HEK293 (cell line): Measurements from ENCODE around the gene KCTD2.

Experiments
- CTCF ChIA-PET: fragments of 350-600 bp; formaldehyde crosslinking; extraction: SDS; loops from one replicate; lab custom pipeline; 2021; ENCODE audit warnings: antibody characterized with exemption; lab: Yijun Ruan, JAX
- POLR2A ChIA-PET: fragments of 300-600 bp; formaldehyde crosslinking; extraction: SDS; loops from one replicate; lab custom pipeline; 2020; ENCODE audit warnings: antibody characterized with exemption, inconsistent platforms; lab: Yijun Ruan, JAX
- H3K27ac ChIP-seq: fragments of 200-500 bp; sonication (Bioruptor generic); 2 replicates; pipeline ENCODE4 v1.5.1; 2014; ENCODE audit warnings: low read depth, low read length, control low read depth, inconsistent platforms; ENCODE audit errors: extremely low read depth
- H3K36me3 ChIP-seq, 2 experiments: fragments of 200-500 bp in 1 of 2; sonication (Bioruptor generic) in 1 of 2; 1 replicate in 1 of 2; 2 replicates in 1 of 2; pipeline ENCODE4 v1.5.1; 2014 to 2017; ENCODE audit warnings: inconsistent platforms in 2 of 2, low read length in 2 of 2; ENCODE audit not compliant: control insufficient read depth in 2 of 2, insufficient read depth in 1 of 2
- H3K4me1 ChIP-seq: fragments of 200-500 bp; sonication (Bioruptor generic); 2 replicates; pipeline ENCODE4 v1.5.1; 2014; ENCODE audit warnings: mild to moderate bottlenecking, low read length, inconsistent platforms; ENCODE audit not compliant: control insufficient read depth, insufficient read depth
- H3K4me3 ChIP-seq: 2 replicates; pipeline ENCODE4 v1.5.1; 2011; ENCODE audit warnings: low read depth, mild to moderate bottlenecking, control low read depth, low read length, moderate library complexity
- H3K9me3 ChIP-seq: fragments of 200-500 bp; sonication (Bioruptor generic); 2 replicates; pipeline ENCODE4 v1.5.1; 2014; ENCODE audit warnings: low read depth, low read length, inconsistent platforms; ENCODE audit not compliant: control insufficient read depth, insufficient read depth
- EGR2 ChIP-seq: fragments of 450-650 bp; formaldehyde crosslinking; IDR thresholded peaks from 2 replicates; pipeline ENCODE4 v1.5.1; 2016; ENCODE audit warnings: low read depth, missing biosample characterization, missing genetic modification characterization
- GFI1B ChIP-seq: fragments of 450-650 bp; formaldehyde crosslinking; IDR thresholded peaks from 2 replicates; pipeline ENCODE4 v1.5.1; 2016; ENCODE audit warnings: missing biosample characterization, missing genetic modification characterization
- KLF9 ChIP-seq: fragments of 450-650 bp; formaldehyde crosslinking; IDR thresholded peaks from 2 replicates; pipeline ENCODE4 v1.5.1; 2016; ENCODE audit warnings: missing biosample characterization, missing genetic modification characterization, low read depth
- SCRT1 ChIP-seq: fragments of 450-650 bp; formaldehyde crosslinking; IDR thresholded peaks from 2 replicates; pipeline ENCODE4 v1.5.1; 2016; ENCODE audit warnings: missing biosample characterization, missing genetic modification characterization, borderline replicate concordance
- ZBTB17 ChIP-seq: fragments of 450-650 bp; formaldehyde crosslinking; IDR thresholded peaks from 2 replicates; pipeline ENCODE4 v1.5.1; 2016; ENCODE audit warnings: missing biosample characterization, missing genetic modification characterization
- ZBTB8A ChIP-seq: fragments of 450-650 bp; formaldehyde crosslinking; IDR thresholded peaks from 2 replicates; pipeline ENCODE4 v1.5.1; 2016; ENCODE audit warnings: missing biosample characterization, missing genetic modification characterization
- ZNF214 ChIP-seq: fragments of 450-650 bp; formaldehyde crosslinking; IDR thresholded peaks from 2 replicates; pipeline ENCODE4 v1.5.1; 2017; ENCODE audit warnings: missing biosample characterization, mild to moderate bottlenecking, missing genetic modification characterization, borderline replicate concordance
- ZNF341 ChIP-seq: fragments of 450-650 bp; formaldehyde crosslinking; IDR thresholded peaks from 2 replicates; pipeline ENCODE4; 2016; ENCODE audit warnings: low read depth, missing biosample characterization, missing genetic modification characterization
- ZNF529 ChIP-seq: fragments of 450-650 bp; formaldehyde crosslinking; IDR thresholded peaks from 2 replicates; pipeline ENCODE4 v1.5.1; 2017; ENCODE audit warnings: missing genetic modification characterization, missing biosample characterization; ENCODE audit not compliant: insufficient replicate concordance
- ZNF600 ChIP-seq: fragments of 450-650 bp; formaldehyde crosslinking; IDR thresholded peaks from 2 replicates; pipeline ENCODE4 v1.5.1; 2016; ENCODE audit warnings: missing biosample characterization, missing genetic modification characterization
- ZNF623 ChIP-seq: fragments of 450-650 bp; formaldehyde crosslinking; IDR thresholded peaks from 2 replicates; pipeline ENCODE4 v1.5.1; 2016; ENCODE audit warnings: missing biosample characterization, missing genetic modification characterization
- TF ChIP-seq, protein P1 (sequence below): fragments of 450-650 bp; formaldehyde crosslinking; IDR thresholded peaks from 2 replicates; pipeline ENCODE4 v1.5.1; 2016; ENCODE audit warnings: missing biosample characterization, missing genetic modification characterization
- TF ChIP-seq, protein P2 (sequence below): fragments of 450-650 bp; formaldehyde crosslinking; IDR thresholded peaks from 2 replicates; pipeline ENCODE4 v1.5.1; 2017; ENCODE audit warnings: missing biosample characterization, mild to moderate bottlenecking, missing genetic modification characterization, moderate library complexity
- TF ChIP-seq, protein P3 (sequence below): fragments of 450-650 bp; formaldehyde crosslinking; IDR thresholded peaks from 2 replicates; pipeline ENCODE4 v1.5.1; 2016; ENCODE audit warnings: missing biosample characterization, missing genetic modification characterization, low read depth
- TF ChIP-seq, protein P4 (sequence below): fragments of 450-650 bp; formaldehyde crosslinking; IDR thresholded peaks from 2 replicates; pipeline ENCODE4 v1.5.1; 2017; ENCODE audit warnings: missing biosample characterization, missing genetic modification characterization
- TF ChIP-seq, protein P5 (sequence below): fragments of 450-650 bp; formaldehyde crosslinking; IDR thresholded peaks from 2 replicates; pipeline ENCODE4 v1.5.1; 2016; ENCODE audit warnings: missing biosample characterization, missing genetic modification characterization
- TF ChIP-seq, protein P6 (sequence below): fragments of 450-650 bp; formaldehyde crosslinking; IDR thresholded peaks from 2 replicates; pipeline ENCODE4 v1.5.1; 2016; ENCODE audit warnings: missing biosample characterization, missing genetic modification characterization

The KCTD2 gene

DNA sequence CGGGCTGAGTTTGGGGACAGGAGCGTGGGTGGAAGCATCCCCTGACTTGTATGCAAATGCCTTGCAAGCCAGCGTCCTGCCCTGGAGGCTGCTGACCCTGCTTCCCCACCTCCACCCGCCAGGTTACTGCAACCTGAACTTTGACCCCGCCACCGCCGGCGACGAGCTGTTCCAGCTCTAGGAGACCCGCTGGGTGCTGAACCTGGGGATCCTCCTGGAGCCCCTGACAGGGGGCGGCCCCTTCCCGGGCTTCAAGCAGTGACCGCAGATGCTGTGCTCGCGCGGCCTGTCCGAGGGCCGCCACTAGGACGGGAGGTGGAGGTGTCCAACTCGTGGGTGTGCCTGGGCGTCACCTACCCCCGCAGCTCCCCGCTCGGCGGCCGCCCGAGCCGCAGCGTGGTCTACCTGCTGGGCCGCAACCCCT is 30.1 kb downstream of the KCTD2 start:
- CTCF ChIA-PET, result interaction anchor here (1.0 kb wide), 1 partner anchor 28 kb away, joined by 5 read pairs; no protein-coding TSS in a partner anchor
- POLR2A ChIA-PET, result interaction anchor here (1.4 kb wide), 1 partner anchor 29 kb away, joined by 3 read pairs; no protein-coding TSS in a partner anchor
- no peak overlapping the region for H3K27ac ChIP-seq

DNA sequence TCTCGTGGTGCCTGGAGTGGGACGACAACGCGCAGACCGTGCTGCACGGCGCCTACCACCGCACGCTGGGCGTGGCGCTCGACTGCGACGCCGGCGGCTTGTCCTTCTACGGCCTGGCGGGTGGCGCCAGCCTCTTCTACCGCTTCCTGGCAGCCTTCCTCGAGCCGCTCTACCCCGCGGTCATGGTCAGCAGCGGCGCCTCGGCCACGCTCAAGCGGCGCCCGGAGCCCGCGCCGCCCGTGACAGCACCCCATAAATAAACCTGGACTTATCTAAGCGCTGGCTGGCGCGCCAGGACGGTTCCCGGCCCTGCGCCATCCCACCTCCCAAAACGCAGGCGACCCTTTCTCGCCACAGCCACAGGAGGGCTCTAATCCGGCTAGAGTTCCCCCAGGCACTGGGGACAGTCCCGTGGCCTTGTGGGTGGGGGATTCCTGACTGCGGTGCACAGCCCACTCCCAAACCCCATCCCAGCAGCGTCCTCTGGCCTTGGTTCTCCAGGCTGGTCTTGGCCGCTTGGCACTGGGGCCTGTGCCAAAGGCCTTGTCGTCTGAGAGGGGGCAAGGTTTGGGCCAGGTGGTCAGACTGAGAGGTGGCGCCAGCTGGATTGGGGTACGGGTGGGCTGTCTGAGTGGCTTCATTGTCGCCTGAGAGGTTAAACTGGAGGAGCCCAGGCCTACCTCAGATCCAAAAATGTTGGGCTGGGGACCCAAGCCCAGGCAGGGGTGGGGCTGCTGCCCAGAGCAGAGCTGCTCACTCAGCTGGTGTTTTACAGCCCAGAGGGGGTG is 30.7 kb downstream of the KCTD2 start:
- ChIA-PET POLR2A (no interaction called here), CTCF (interaction anchor here (1.3 kb wide), 1 partner anchor 18 kb away, joined by 8 read pairs; no protein-coding TSS in a partner anchor)
- TF ChIP-seq SCRT1 (tag by site-specific recombination) (no peak), ZBTB8A (tag by site-specific recombination) (no peak), ZNF623 (tag by site-specific recombination) (no peak), ZNF341 (tag by site-specific recombination) (0 out of 2 replicates have a peak, but pooled peaks have one; percentile 32), KLF9 (tag by site-specific recombination) (peak; percentile 59; the same call in 1 of the 2 replicates), ZNF214 (tag by site-specific recombination) (no peak), ZNF600 (tag by site-specific recombination) (no peak), ZBTB17 (tag by site-specific recombination) (no peak), ZNF529 (tag by site-specific recombination) (no peak)
- TF ChIP-seq, protein P1, sequence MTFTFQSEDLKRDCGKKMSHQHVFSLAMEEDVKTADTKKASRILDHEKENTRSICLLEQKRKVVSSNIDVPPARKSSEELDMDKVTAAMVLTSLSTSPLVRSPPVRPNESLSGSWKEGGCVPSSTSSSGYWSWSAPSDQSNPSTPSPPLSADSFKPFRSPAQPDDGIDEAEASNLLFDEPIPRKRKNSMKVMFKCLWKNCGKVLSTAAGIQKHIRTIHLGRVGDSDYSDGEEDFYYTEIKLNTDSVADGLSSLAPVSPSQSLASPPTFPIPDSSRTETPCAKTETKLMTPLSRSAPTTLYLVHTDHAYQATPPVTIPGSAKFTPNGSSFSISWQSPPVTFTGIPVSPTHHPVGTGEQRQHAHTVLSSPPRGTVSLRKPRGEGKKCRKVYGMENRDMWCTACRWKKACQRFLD (tag by site-specific recombination), result no peak
- TF ChIP-seq, protein P2, sequence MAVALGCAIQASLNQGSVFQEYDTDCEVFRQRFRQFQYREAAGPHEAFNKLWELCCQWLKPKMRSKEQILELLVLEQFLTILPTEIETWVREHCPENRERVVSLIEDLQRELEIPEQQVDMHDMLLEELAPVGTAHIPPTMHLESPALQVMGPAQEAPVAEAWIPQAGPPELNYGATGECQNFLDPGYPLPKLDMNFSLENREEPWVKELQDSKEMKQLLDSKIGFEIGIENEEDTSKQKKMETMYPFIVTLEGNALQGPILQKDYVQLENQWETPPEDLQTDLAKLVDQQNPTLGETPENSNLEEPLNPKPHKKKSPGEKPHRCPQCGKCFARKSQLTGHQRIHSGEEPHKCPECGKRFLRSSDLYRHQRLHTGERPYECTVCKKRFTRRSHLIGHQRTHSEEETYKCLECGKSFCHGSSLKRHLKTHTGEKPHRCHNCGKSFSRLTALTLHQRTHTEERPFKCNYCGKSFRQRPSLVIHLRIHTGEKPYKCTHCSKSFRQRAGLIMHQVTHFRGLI (tag by site-specific recombination), result peak; percentile 80
- TF ChIP-seq, protein P3, sequence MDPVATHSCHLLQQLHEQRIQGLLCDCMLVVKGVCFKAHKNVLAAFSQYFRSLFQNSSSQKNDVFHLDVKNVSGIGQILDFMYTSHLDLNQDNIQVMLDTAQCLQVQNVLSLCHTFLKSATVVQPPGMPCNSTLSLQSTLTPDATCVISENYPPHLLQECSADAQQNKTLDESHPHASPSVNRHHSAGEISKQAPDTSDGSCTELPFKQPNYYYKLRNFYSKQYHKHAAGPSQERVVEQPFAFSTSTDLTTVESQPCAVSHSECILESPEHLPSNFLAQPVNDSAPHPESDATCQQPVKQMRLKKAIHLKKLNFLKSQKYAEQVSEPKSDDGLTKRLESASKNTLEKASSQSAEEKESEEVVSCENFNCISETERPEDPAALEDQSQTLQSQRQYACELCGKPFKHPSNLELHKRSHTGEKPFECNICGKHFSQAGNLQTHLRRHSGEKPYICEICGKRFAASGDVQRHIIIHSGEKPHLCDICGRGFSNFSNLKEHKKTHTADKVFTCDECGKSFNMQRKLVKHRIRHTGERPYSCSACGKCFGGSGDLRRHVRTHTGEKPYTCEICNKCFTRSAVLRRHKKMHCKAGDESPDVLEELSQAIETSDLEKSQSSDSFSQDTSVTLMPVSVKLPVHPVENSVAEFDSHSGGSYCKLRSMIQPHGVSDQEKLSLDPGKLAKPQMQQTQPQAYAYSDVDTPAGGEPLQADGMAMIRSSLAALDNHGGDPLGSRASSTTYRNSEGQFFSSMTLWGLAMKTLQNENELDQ (tag by site-specific recombination), result no peak
- TF ChIP-seq, protein P4, sequence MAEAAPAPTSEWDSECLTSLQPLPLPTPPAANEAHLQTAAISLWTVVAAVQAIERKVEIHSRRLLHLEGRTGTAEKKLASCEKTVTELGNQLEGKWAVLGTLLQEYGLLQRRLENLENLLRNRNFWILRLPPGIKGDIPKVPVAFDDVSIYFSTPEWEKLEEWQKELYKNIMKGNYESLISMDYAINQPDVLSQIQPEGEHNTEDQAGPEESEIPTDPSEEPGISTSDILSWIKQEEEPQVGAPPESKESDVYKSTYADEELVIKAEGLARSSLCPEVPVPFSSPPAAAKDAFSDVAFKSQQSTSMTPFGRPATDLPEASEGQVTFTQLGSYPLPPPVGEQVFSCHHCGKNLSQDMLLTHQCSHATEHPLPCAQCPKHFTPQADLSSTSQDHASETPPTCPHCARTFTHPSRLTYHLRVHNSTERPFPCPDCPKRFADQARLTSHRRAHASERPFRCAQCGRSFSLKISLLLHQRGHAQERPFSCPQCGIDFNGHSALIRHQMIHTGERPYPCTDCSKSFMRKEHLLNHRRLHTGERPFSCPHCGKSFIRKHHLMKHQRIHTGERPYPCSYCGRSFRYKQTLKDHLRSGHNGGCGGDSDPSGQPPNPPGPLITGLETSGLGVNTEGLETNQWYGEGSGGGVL (tag by site-specific recombination), result peak; percentile 38; the same call in 1 of the 2 replicates
- TF ChIP-seq, protein P5, sequence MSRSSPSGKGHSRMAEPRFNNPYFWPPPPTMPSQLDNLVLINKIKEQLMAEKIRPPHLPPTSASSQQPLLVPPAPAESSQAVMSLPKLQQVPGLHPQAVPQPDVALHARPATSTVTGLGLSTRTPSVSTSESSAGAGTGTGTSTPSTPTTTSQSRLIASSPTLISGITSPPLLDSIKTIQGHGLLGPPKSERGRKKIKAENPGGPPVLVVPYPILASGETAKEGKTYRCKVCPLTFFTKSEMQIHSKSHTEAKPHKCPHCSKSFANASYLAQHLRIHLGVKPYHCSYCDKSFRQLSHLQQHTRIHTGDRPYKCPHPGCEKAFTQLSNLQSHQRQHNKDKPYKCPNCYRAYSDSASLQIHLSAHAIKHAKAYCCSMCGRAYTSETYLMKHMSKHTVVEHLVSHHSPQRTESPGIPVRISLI (tag by site-specific recombination), result no peak
- TF ChIP-seq, protein P6, sequence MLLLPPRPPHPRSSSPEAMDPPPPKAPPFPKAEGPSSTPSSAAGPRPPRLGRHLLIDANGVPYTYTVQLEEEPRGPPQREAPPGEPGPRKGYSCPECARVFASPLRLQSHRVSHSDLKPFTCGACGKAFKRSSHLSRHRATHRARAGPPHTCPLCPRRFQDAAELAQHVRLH (tag by site-specific recombination), result no peak
- no peak overlapping the region for H3K27ac ChIP-seq
- no peak overlapping the region for H3K4me3 ChIP-seq
- H3K9me3 ChIP-seq, result no peaks in the 10 kb centered on the region
- peaks cover 2% of the 10 kb centered on the region; the same call in 1 of the 2 replicates for H3K4me1 ChIP-seq
- no peaks in the 10 kb centered on the region for H3K36me3 ChIP-seq

More for the DNA sequence above, 30.1 kb downstream of the KCTD2 start:
- no peaks in the 10 kb centered on the region for H3K9me3 ChIP-seq
- H3K4me1 ChIP-seq, result peaks cover 2% of the 10 kb centered on the region; the same call in 1 of the 2 replicates
- no peak for TF ChIP-seq GFI1B (tag by site-specific recombination)
- peak; percentile 40 for TF ChIP-seq EGR2 (tag by site-specific recombination)
- TF ChIP-seq, all 188 proteins: peak for 1
- Histone ChIP-seq H3K4me3 (no peak overlapping the region), H3K36me3 (no peaks in the 10 kb centered on the region)
